Liver (tissue), 9 donors: ENCODE data around the gene UTS2R. TPM values are rescaled to one million over a fixed set of nuclear protein-coding genes. Genes with fewer than 3 reads are reported as not detected.
"Not testable (repeated sequence)": the region's sequence is repeated elsewhere in the genome, so short reads cannot be mapped to it uniquely, and the experiment has no call there.

Source experiments
- DNase-seq: peaks from one replicate; pipeline ENCODE4 v3.0.0-alpha.2; 2017; ENCODE audit warnings: low spot score
- H3K27ac ChIP-seq, 2 donors: one replicate each; pipeline ENCODE4 v1.7.0; 2013; ENCODE audit warnings: inconsistent platforms in 2 of 2, low read length in 2 of 2, control low read depth in 1 of 2, low read depth in 1 of 2, mild to moderate bottlenecking in 1 of 2
- H3K27me3 ChIP-seq, 4 donors: one replicate each; pipeline versions ENCODE4 v1.6.1 to v1.7.0; 2013; ENCODE audit warnings: low read length in 3 of 4, inconsistent platforms in 1 of 4, mild to moderate bottlenecking in 1 of 4, moderate library complexity in 1 of 4; ENCODE audit not compliant: control insufficient read depth in 4 of 4, insufficient read depth in 4 of 4
- H3K36me3 ChIP-seq, 4 donors: one replicate each; pipeline versions ENCODE4 v1.6.1 to v1.7.0; 2013; ENCODE audit warnings: low read length in 3 of 4, mild to moderate bottlenecking in 3 of 4, low read depth in 1 of 4, moderate library complexity in 1 of 4; ENCODE audit not compliant: control insufficient read depth in 4 of 4, insufficient read depth in 3 of 4
- H3K4me1 ChIP-seq, 4 donors: one replicate each; pipeline versions ENCODE4 v1.6.1 to v1.7.0; 2013; ENCODE audit warnings: low read length in 3 of 4, mild to moderate bottlenecking in 3 of 4, moderate library complexity in 1 of 4; ENCODE audit not compliant: control insufficient read depth in 4 of 4, insufficient read depth in 4 of 4
- H3K4me3 ChIP-seq, 3 donors: one replicate each; pipeline versions ENCODE4 v1.6.1 to v1.7.0; 2013; ENCODE audit warnings: low read length in 3 of 3, control low read depth in 1 of 3, low read depth in 1 of 3, mild to moderate bottlenecking in 1 of 3
- H3K9ac ChIP-seq, 2 donors: one replicate each; pipeline ENCODE4 v1.7.0; 2013; ENCODE audit warnings: low read length in 2 of 2, mild to moderate bottlenecking in 2 of 2, moderate library complexity in 2 of 2, control low read depth in 1 of 2, low read depth in 1 of 2
- H3K9me3 ChIP-seq, 4 donors: one replicate each; pipeline versions ENCODE4 v1.6.1 to v1.7.0; 2013; ENCODE audit warnings: low read length in 3 of 4; ENCODE audit not compliant: control insufficient read depth in 4 of 4
- ATF3 ChIP-seq: IDR thresholded peaks from 2 replicates; pipeline ENCODE4 v1.6.1; 2016; ENCODE audit warnings: antibody characterized with exemption
- CTCF ChIP-seq: fragments of 150-350 bp; IDR thresholded peaks from 2 replicates; pipeline ENCODE4 v1.5.1; 2017; ENCODE audit warnings: improper control_type of control experiment, low read depth, low read length; ENCODE audit not compliant: missing input control
- EGR1 ChIP-seq, 2 donors: IDR thresholded peaks; 2 replicates each; pipeline ENCODE4 v1.6.1; 2016 to 2018; ENCODE audit warnings: antibody characterized with exemption in 2 of 2, low read depth in 2 of 2
- FOXA1 ChIP-seq: IDR thresholded peaks from 2 replicates; pipeline ENCODE4 v1.6.1; 2016; ENCODE audit warnings: antibody characterized with exemption
- FOXA2 ChIP-seq: IDR thresholded peaks from 2 replicates; pipeline ENCODE4 v1.6.1; 2016; ENCODE audit warnings: antibody characterized with exemption
- GABPA ChIP-seq, 2 donors: IDR thresholded peaks in 1 of 2; conservative IDR thresholded peaks in 1 of 2; 2 replicates each; pipeline ENCODE4 v1.6.1; 2016; ENCODE audit warnings: antibody characterized with exemption in 2 of 2, mild to moderate bottlenecking in 1 of 2, moderate library complexity in 1 of 2
- HNF4A ChIP-seq, 2 donors: conservative IDR thresholded peaks; 2 replicates each; pipeline ENCODE4 v1.6.1; 2016; ENCODE audit warnings: antibody characterized with exemption in 2 of 2, mild to moderate bottlenecking in 2 of 2
- HNF4G ChIP-seq: IDR thresholded peaks from 2 replicates; pipeline ENCODE4 v1.6.1; 2016; ENCODE audit warnings: antibody characterized with exemption
- JUND ChIP-seq, 2 donors: IDR thresholded peaks; 2 replicates each; pipeline ENCODE4 v1.6.1; 2016; ENCODE audit warnings: antibody characterized with exemption in 2 of 2
- MAX ChIP-seq: IDR thresholded peaks from 2 replicates; pipeline ENCODE4 v1.6.1; 2016; ENCODE audit warnings: antibody characterized with exemption
- NR2F2 ChIP-seq: IDR thresholded peaks from 2 replicates; pipeline ENCODE4 v1.6.1; 2016; ENCODE audit warnings: antibody characterized with exemption
- REST ChIP-seq: IDR thresholded peaks from 2 replicates; pipeline ENCODE4 v1.6.1; 2016; ENCODE audit warnings: antibody characterized with exemption, mild to moderate bottlenecking
- RXRA ChIP-seq, 2 donors: IDR thresholded peaks; 2 replicates each; pipeline ENCODE4 v1.6.1; 2017 to 2018; ENCODE audit warnings: antibody characterized with exemption in 2 of 2, mild to moderate bottlenecking in 1 of 2
- SP1 ChIP-seq: IDR thresholded peaks from 2 replicates; pipeline ENCODE4 v1.6.1; 2018; ENCODE audit warnings: antibody characterized with exemption, mild to moderate bottlenecking
- TAF1 ChIP-seq: conservative IDR thresholded peaks from 2 replicates; pipeline ENCODE4 v1.6.1; 2016; ENCODE audit warnings: antibody characterized with exemption, mild to moderate bottlenecking
- YY1 ChIP-seq: IDR thresholded peaks from 2 replicates; pipeline ENCODE4 v1.6.1; 2016; ENCODE audit warnings: antibody characterized with exemption, mild to moderate bottlenecking
- ZBTB33 ChIP-seq: IDR thresholded peaks from 2 replicates; pipeline ENCODE4 v1.6.1; 2016; ENCODE audit warnings: antibody characterized with exemption
- WGBS: extraction: QIAGEN DNeasy Blood & Tissue Kit; methylation state at CpG from one replicate; pipeline ENCODE4 v1.1.7; 2013; 5-methylcytosine and 5-hydroxymethylcytosine counted together
- polyA plus RNA-seq, 2 donors: library from polyadenylated mRNA; stranded (reverse) in 1 of 2; unstranded in 1 of 2; fragments of 200-250 nt in 1 of 2; fragments of >200 nt in 1 of 2; fragmentation: Nextera tagmentation in 1 of 2; extraction: Ambion mirVana in 1 of 2; gene quantifications; one replicate each; pipeline versions ENCODE4 v1.2.1 to v1.2.3, GENCODE V29; 2013 to 2015
- total RNA-seq, 2 donors: library from RNA; depleted of rRNA; stranded (reverse); fragments of >200 nt; gene quantifications; one replicate each; pipeline ENCODE4 v1.2.3, GENCODE V29; 2014
- donor health status: healthy.
- donor health status: healthy.
- donor health status: healthy.
- donor health status: healthy.
- donor health status: healthy.

UTS2R gene
- total and polyA plus RNA-seq, 4 donors, result not detected

GRCh38 chr17:82380860-82381702 is 9.5 kb downstream of the UTS2R start:
- Histone ChIP-seq H3K27me3 (peaks cover 0 to 5% (median 0%) of the 10 kb centered on the region in 4 donors), H3K27ac (no peak overlapping the region), H3K36me3 (no peaks in the 10 kb centered on the region), H3K9ac (no peak overlapping the region), H3K4me3 (no peak overlapping the region), H3K4me1 (peaks cover 18 to 27% (median 21%) of the 10 kb centered on the region in 4 donors), H3K9me3 (no peaks in the 10 kb centered on the region)
- WGBS, result 60% methylated on average over 23 of the region's 23 CpGs
- TF ChIP-seq TAF1 (no peak), ZBTB33 (no peak), EGR1 (IDR thresholded peaks at IDR 0.05; ENCODE audit: low read depth in 2 of 2) (no peak), NR2F2 (no peak), REST (no peak), HNF4G (no peak), GABPA (IDR thresholded peaks at IDR 0.05 in 1 of 2, conservative IDR thresholded peaks at IDR 0.05 in 1 of 2) (no peak), FOXA2 (no peak), CTCF (no peak), FOXA1 (no peak), SP1 (no peak), RXRA (IDR thresholded peaks at IDR 0.05) (no peak), HNF4A (conservative IDR thresholded peaks at IDR 0.05) (no peak), YY1 (no peak), MAX (no peak), JUND (IDR thresholded peaks at IDR 0.05) (no peak), ATF3 (no peak)
- DNase-seq, result no peak

- WGBS, result 82% methylated on average over 10 of the region's 10 CpGs
- not testable (repeated sequence) for H3K27me3 ChIP-seq, H3K27ac ChIP-seq, H3K4me3 ChIP-seq, DNase-seq, H3K9ac ChIP-seq, H3K36me3 ChIP-seq, H3K9me3 ChIP-seq
- H3K4me1 ChIP-seq, result peaks cover 18 to 27% (median 21%) of the 10 kb centered on the region in 4 donors
These were observed 10.1 kb downstream of the UTS2R start for GRCh38 chr17:82381703-82382009.

- H3K9ac ChIP-seq, DNase-seq, H3K4me3 ChIP-seq, H3K27me3 ChIP-seq, H3K27ac ChIP-seq, H3K9me3 ChIP-seq, H3K36me3 ChIP-seq: not testable (repeated sequence)
- WGBS, result 90% methylated on average over 21 of the region's 21 CpGs
- peaks cover 18 to 27% (median 21%) of the 10 kb centered on the region in 4 donors for H3K4me1 ChIP-seq
These were observed 10.8 kb downstream of the UTS2R start for GRCh38 chr17:82382220-82382932.
